OCI-LY7 (cell line): ENCODE data around the gene UGT1A3. TPM values are rescaled to one million over a fixed set of nuclear protein-coding genes. Genes with fewer than 3 reads are reported as not detected.

Source experiments
- BruUV-seq: library from RNA; stranded (reverse); fragments of 400-500 nt; replicated peaks from 2 replicates; lab custom pipeline; 2021; lab: Mats Ljungman, UMichigan
- CTCF ChIA-PET: fragments of 300-600 bp; sonication (Branson Sonifier 250); formaldehyde crosslinking; loops from one replicate; lab custom pipeline; 2022; ENCODE audit warnings: antibody characterized with exemption; ENCODE audit not compliant: unreplicated experiment; lab: Charles Lee
- POLR2A ChIA-PET: fragments of 300-600 bp; sonication (Branson Sonifier 250); formaldehyde crosslinking; loops from one replicate; lab custom pipeline; 2022; ENCODE audit warnings: antibody characterized with exemption; lab: Charles Lee
- DNase-seq: peaks from one replicate; pipeline ENCODE4 v3.0.0-alpha.2; 2015; ENCODE audit warnings: low spot score
- H2AFZ ChIP-seq: fragments of 200-600 bp; sonication (generic), shearing (Covaris generic); 2 replicates; pipeline ENCODE4 v1.6.1; 2014; ENCODE audit warnings: mild to moderate bottlenecking, antibody characterized with exemption, low read length, moderate library complexity
- H3K27ac ChIP-seq: fragments of 200-600 bp; sonication (generic); 2 replicates; pipeline ENCODE4 v1.5.1; 2014; ENCODE audit warnings: mixed run types, low read depth, mild to moderate bottlenecking, moderate library complexity, low read length, inconsistent platforms; ENCODE audit not compliant: poor library complexity, severe bottlenecking
- H3K36me3 ChIP-seq: fragments of 200-600 bp; sonication (generic); 2 replicates; pipeline ENCODE4 v1.6.1; 2014; ENCODE audit warnings: mild to moderate bottlenecking, antibody characterized with exemption, low read length, moderate library complexity, mixed read lengths; ENCODE audit not compliant: insufficient read depth
- H3K4me1 ChIP-seq: fragments of 200-600 bp; sonication (generic); 2 replicates; pipeline ENCODE4 v1.5.1; 2014; ENCODE audit warnings: mild to moderate bottlenecking, low read length; ENCODE audit not compliant: insufficient read depth, poor library complexity, severe bottlenecking
- H3K4me2 ChIP-seq: fragments of 200-600 bp; sonication (generic); 2 replicates; pipeline ENCODE4 v1.6.1; 2014; ENCODE audit warnings: mild to moderate bottlenecking, low read length
- H3K4me3 ChIP-seq: fragments of 200-600 bp; sonication (generic); 2 replicates; pipeline ENCODE4 v1.5.1; 2014; ENCODE audit warnings: mild to moderate bottlenecking, low read depth, low read length; ENCODE audit not compliant: poor library complexity, severe bottlenecking
- H3K79me2 ChIP-seq: fragments of 200-600 bp; sonication (generic); 2 replicates; pipeline ENCODE4 v1.6.1; 2016; ENCODE audit warnings: low read depth, mild to moderate bottlenecking, low read length, moderate library complexity, mixed read lengths; ENCODE audit not compliant: insufficient read depth
- H3K9me2 ChIP-seq: fragments of 200-600 bp; sonication (generic); 2 replicates; pipeline ENCODE4 v1.6.1; 2016; ENCODE audit warnings: mild to moderate bottlenecking, low read length, mixed read lengths; ENCODE audit not compliant: insufficient read depth
- H3K9me3 ChIP-seq: fragments of 200-600 bp; sonication (generic); 2 replicates; pipeline ENCODE4 v1.6.1; 2014; ENCODE audit warnings: mild to moderate bottlenecking, mixed run types, low read length, mixed read lengths
- H4K20me1 ChIP-seq: fragments of 200-600 bp; sonication (generic); 2 replicates; pipeline ENCODE4 v1.6.1; 2014; ENCODE audit warnings: mild to moderate bottlenecking, antibody characterized with exemption, low read length, moderate library complexity, mixed read lengths; ENCODE audit not compliant: insufficient read depth
- EZH2phosphoT487 ChIP-seq: fragments of 200-600 bp; sonication (generic); IDR thresholded peaks from 2 replicates; pipeline ENCODE4 v1.6.1; 2018; ENCODE audit warnings: low read depth, borderline replicate concordance, mild to moderate bottlenecking, mixed run types, antibody characterized with exemption, low read length, moderate library complexity, mixed read lengths
- intact Hi-C: fragments of 100-400 bp; cut with micrococcal nuclease; formaldehyde crosslinking; loops from one replicate; pipeline ENCODE4 v1.10.0; 2022; ENCODE audit not compliant: unreplicated experiment
- total RNA-seq, 2 experiments: library from RNA; depleted of rRNA in 1 of 2; stranded (reverse); fragments of >200 nt in 1 of 2; shearing (Covaris generic) in 1 of 2; gene quantifications; 2 replicates each; pipeline ENCODE4 v1.2.3, GENCODE V29; 2014 to 2022
- TF ChIP-seq, protein P1 (sequence below): fragments of 200-600 bp; sonication (generic); conservative IDR thresholded peaks from 2 replicates; pipeline ENCODE4 v1.5.1; 2014; ENCODE audit warnings: mild to moderate bottlenecking, antibody characterized with exemption, low read length, moderate library complexity, mixed read lengths

UGT1A3 gene
- total RNA-seq, 2 experiments from 2014 or later: not detected

GRCh38 chr2:233820774-233821105 is 91.9 kb downstream of the UGT1A3 start:
- CTCF ChIA-PET: interaction anchor here (0.5 kb wide), 1 partner anchor 38 kb away, joined by 3 read pairs; no protein-coding TSS in a partner anchor
- no peaks in the 10 kb centered on the region for H3K9me3 ChIP-seq
- no peak overlapping the region for H3K27ac ChIP-seq
- no peaks in the 10 kb centered on the region for H3K9me2 ChIP-seq
- DNase-seq: no peak
- H3K79me2 ChIP-seq: no peaks in the 10 kb centered on the region
- no peak overlapping the region for H3K4me3 ChIP-seq
- TF ChIP-seq, protein P1, sequence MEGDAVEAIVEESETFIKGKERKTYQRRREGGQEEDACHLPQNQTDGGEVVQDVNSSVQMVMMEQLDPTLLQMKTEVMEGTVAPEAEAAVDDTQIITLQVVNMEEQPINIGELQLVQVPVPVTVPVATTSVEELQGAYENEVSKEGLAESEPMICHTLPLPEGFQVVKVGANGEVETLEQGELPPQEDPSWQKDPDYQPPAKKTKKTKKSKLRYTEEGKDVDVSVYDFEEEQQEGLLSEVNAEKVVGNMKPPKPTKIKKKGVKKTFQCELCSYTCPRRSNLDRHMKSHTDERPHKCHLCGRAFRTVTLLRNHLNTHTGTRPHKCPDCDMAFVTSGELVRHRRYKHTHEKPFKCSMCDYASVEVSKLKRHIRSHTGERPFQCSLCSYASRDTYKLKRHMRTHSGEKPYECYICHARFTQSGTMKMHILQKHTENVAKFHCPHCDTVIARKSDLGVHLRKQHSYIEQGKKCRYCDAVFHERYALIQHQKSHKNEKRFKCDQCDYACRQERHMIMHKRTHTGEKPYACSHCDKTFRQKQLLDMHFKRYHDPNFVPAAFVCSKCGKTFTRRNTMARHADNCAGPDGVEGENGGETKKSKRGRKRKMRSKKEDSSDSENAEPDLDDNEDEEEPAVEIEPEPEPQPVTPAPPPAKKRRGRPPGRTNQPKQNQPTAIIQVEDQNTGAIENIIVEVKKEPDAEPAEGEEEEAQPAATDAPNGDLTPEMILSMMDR: no peak
- TF ChIP-seq EZH2phosphoT487: no peak
- POLR2A ChIA-PET: interaction anchor here (0.6 kb wide), 1 partner anchor 51 kb away, joined by 4 read pairs; no protein-coding TSS in a partner anchor
- intact Hi-C loops: no loop called here
- no peak overlapping the region for H3K4me2 ChIP-seq
- H3K4me1 ChIP-seq: no peaks in the 10 kb centered on the region
- H4K20me1 ChIP-seq: no peaks in the 10 kb centered on the region
- H2AFZ ChIP-seq: no peak overlapping the region
- no peaks in the 10 kb centered on the region for H3K36me3 ChIP-seq
- BruUV-seq: no TSS peak

DNA sequence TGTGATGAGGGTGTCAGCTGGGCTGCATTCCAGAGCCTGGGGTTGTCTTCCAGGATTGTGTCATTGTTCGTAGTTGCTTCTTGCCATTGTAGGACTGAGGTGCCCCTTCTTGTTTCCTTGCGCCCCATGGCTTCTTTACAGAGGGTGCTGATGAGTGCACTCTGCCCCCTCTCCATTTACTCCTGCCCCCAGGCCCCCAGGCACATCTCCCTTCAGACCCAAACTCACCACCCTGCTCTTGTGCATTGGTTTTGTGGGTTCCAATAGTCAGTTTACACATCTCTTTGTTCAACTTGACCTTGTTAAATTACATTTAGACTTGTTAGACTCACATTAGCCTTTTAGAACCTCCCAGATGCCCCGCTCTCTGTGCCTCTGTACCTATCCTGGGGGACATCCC is 92.4 kb downstream of the UGT1A3 start:
- no peak overlapping the region for H3K4me2 ChIP-seq
- DNase-seq: no peak
- intact Hi-C loops: no loop called here
- H3K9me2 ChIP-seq: no peaks in the 10 kb centered on the region
- POLR2A ChIA-PET: no interaction called here
- CTCF ChIA-PET: no interaction called here
- TF ChIP-seq, protein P1: no peak
- TF ChIP-seq EZH2phosphoT487: no peak
- no peaks in the 10 kb centered on the region for H3K9me3 ChIP-seq
- no peaks in the 10 kb centered on the region for H3K36me3 ChIP-seq
- no peak overlapping the region for H2AFZ ChIP-seq
- no peaks in the 10 kb centered on the region for H3K79me2 ChIP-seq
- no peaks in the 10 kb centered on the region for H3K4me1 ChIP-seq
- H3K27ac ChIP-seq: no peak overlapping the region
- no TSS peak for BruUV-seq
- H3K4me3 ChIP-seq: no peak overlapping the region
- no peaks in the 10 kb centered on the region for H4K20me1 ChIP-seq

- Histone ChIP-seq H3K79me2 (no peaks in the 10 kb centered on the region), H4K20me1 (no peaks in the 10 kb centered on the region), H3K4me3 (no peak overlapping the region), H3K9me3 (no peaks in the 10 kb centered on the region), H3K27ac (no peak overlapping the region), H3K4me2 (no peak overlapping the region), H3K9me2 (no peaks in the 10 kb centered on the region), H2AFZ (no peak overlapping the region), H3K4me1 (no peaks in the 10 kb centered on the region), H3K36me3 (no peaks in the 10 kb centered on the region)
- intact Hi-C loops: no loop called here
- TF ChIP-seq, protein P1: no peak
- no peak for TF ChIP-seq EZH2phosphoT487
- no peak for DNase-seq
- CTCF ChIA-PET: no interaction called here
- POLR2A ChIA-PET: no interaction called here
- BruUV-seq: no TSS peak
Observed at GRCh38 chr2:233821709-233822100, 92.9 kb downstream of the UGT1A3 start.
